GM13976 (cell line): Measurements from ENCODE around the gene PTPMT1.

ENCODE experiments used
- DNase-seq: peaks from one replicate; pipeline ENCODE4 v3.0.0; 2012; ENCODE audit warnings: low spot score
- CTCF ChIP-seq: IDR thresholded peaks from 2 replicates; pipeline ENCODE4 v1.5.1; 2012; ENCODE audit warnings: borderline replicate concordance, mild to moderate bottlenecking; ENCODE audit not compliant: insufficient read depth; ENCODE audit errors: extremely low read depth, missing control alignments, control extremely low read depth
- in situ Hi-C: fragments of 300-500 bp; cut with MboI; formaldehyde crosslinking; loops from one replicate; pipeline ENCODE4 v1.12.0; 2022; ENCODE audit warnings: low sequenced_read_pairs, mixed read lengths, inconsistent platforms; ENCODE audit not compliant: unreplicated experiment

Gene PTPMT1

GRCh38 chr11:47589584-47589976 lies 24.2 kb downstream of the PTPMT1 start:
- no peak for TF ChIP-seq CTCF
- in situ Hi-C loops, result no loop called here
- DNase-seq, result no peak

DNA sequence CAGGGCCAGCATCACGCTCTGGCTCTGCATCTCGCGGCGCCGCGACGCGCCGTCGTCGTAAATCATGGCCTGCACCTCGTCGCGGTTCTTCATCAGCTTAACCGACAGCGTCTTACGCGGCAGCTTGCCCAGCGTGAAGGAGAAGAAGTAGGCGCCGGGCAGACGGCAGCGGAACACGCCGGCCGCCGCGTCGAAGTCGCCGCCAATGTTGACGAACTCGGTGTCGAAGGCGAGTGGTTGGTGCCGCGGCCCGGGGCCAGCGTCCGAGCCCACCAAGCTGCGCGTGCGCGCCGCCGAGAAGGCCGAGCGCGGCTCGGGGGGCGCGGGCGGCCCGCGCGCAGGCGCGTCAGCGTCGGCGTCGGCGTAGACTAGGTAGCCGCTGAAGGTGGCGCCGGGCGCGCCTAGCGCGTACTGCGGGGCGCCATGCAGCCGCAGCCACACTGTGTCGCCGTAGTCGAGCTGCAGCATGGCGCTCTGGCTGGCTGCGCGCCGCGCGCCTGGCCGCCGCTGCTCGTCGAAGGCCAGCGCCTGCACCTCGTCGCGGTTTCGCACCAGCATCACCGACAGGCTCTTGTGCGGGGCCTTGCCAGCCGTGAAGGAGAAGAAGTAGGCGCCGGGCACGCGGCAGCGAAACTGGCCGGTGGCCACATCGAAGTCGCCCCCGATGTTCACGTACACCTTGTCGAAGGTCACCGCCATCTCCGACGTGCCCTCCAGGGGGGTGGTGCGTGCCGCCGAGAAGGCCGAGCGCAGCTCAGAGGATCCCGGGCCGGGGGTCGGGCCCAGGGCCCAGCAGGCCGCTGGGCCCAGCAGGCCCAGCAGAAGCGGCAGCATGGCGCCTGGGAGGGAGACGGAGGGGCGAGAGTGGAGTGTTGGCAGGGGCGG lies 24.8 kb downstream of the PTPMT1 start:
- no peak for TF ChIP-seq CTCF
- DNase-seq, result no peak
- in situ Hi-C loops, result no loop called here

DNA sequence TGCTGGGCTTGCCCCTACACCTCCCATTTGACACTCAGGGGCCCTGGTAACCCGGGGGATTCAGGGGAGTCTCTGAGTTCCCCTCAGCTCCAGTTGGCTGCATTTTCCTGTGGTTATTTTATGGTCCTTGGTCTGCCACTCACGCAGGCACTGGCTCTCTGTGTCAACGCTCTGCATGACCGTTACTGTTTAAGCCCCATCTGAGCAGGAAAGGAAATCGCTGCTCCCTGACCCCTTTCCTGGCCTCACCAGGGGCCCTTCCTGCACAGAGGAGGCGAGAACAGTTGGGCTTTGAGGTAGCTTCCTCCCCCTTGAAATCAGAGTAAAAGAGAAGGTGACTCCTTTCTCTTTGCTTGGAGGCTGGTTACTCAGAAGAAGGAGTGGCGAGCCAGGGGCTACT lies 26.4 kb downstream of the PTPMT1 start:
- DNase-seq, result no peak
- TF ChIP-seq CTCF, result no peak
- in situ Hi-C loops, result no loop called here

GRCh38 chr11:47592251-47592650 lies 26.9 kb downstream of the PTPMT1 start:
- DNase-seq, result no peak
- in situ Hi-C loops, result no loop called here
- no peak for TF ChIP-seq CTCF

GRCh38 chr11:47592970-47593369 lies 27.6 kb downstream of the PTPMT1 start:
- no peak for DNase-seq
- no peak for TF ChIP-seq CTCF
- in situ Hi-C loops, result no loop called here

- no peak for DNase-seq
- in situ Hi-C loops, result no loop called here
- no peak for TF ChIP-seq CTCF
Observed at GRCh38 chr11:47593492-47593933, 28.1 kb downstream of the PTPMT1 start.
